Mucosa of rectum (tissue), 2 donors: ENCODE measurements around the gene TXNDC11.
A peak's percentile ranks its signal among the peaks of the same experiment; 100 is the strongest.

Experiments used
- H3K27ac ChIP-seq, 2 donors: one replicate each; pipeline ENCODE4 v1.7.0; 2013; ENCODE audit warnings: inconsistent platforms in 2 of 2, low read depth in 2 of 2, low read length in 2 of 2
- H3K27me3 ChIP-seq, 2 donors: one replicate each; pipeline ENCODE4 v1.7.0; 2013; ENCODE audit warnings: low read length in 2 of 2; ENCODE audit not compliant: control insufficient read depth in 2 of 2, insufficient read depth in 2 of 2
- H3K36me3 ChIP-seq, 2 donors: one replicate each; pipeline ENCODE4 v1.7.0; 2013; ENCODE audit warnings: low read length in 2 of 2; ENCODE audit not compliant: control insufficient read depth in 2 of 2, insufficient read depth in 2 of 2
- H3K4me1 ChIP-seq, 2 donors: one replicate each; pipeline ENCODE4 v1.7.0; 2013; ENCODE audit warnings: low read length in 2 of 2, mild to moderate bottlenecking in 1 of 2; ENCODE audit not compliant: control insufficient read depth in 2 of 2, insufficient read depth in 2 of 2
- H3K4me3 ChIP-seq, 2 donors: one replicate each; pipeline ENCODE4 v1.7.0; 2013; ENCODE audit warnings: low read length in 2 of 2
- H3K9ac ChIP-seq, 2 donors: one replicate each; pipeline ENCODE4 v1.7.0; 2013; ENCODE audit warnings: low read length in 2 of 2, low read depth in 1 of 2, mild to moderate bottlenecking in 1 of 2
- H3K9me3 ChIP-seq, 2 donors: one replicate each; pipeline ENCODE4 v1.7.0; 2013; ENCODE audit warnings: low read length in 2 of 2; ENCODE audit not compliant: control insufficient read depth in 2 of 2
- donor health status: healthy.
- donor health status: Normal muscosa, but diverticular disease.

Gene TXNDC11

GRCh38 chr16:11696266-11697012, 46.2 kb downstream of the TXNDC11 start:
- no peaks in the 10 kb centered on the region for H3K4me1 ChIP-seq
- H3K9ac ChIP-seq: no peak overlapping the region
- H3K4me3 ChIP-seq: no peak overlapping the region
- H3K9me3 ChIP-seq: no peaks in the 10 kb centered on the region
- no peaks in the 10 kb centered on the region for H3K27me3 ChIP-seq
- peaks cover 55 to 78% of the 10 kb centered on the region in 2 donors for H3K36me3 ChIP-seq
- H3K27ac ChIP-seq: no peak overlapping the region

GRCh38 chr16:11692651-11693050, 50.0 kb downstream of the TXNDC11 start:
- Histone ChIP-seq H3K4me3 (no peak overlapping the region), H3K4me1 (peaks cover 8 to 9% of the 10 kb centered on the region in 2 donors), H3K36me3 (peaks cover 51 to 69% of the 10 kb centered on the region in 2 donors), H3K27ac (no peak overlapping the region), H3K27me3 (no peaks in the 10 kb centered on the region), H3K9ac (no peak overlapping the region), H3K9me3 (no peaks in the 10 kb centered on the region)

GRCh38 chr16:11692171-11692570, 50.5 kb downstream of the TXNDC11 start:
- Histone ChIP-seq H3K4me3 (no peak overlapping the region), H3K9ac (no peak overlapping the region), H3K9me3 (no peaks in the 10 kb centered on the region), H3K27ac (no peak overlapping the region), H3K4me1 (peaks cover 8 to 9% of the 10 kb centered on the region in 2 donors), H3K36me3 (peaks cover 51 to 69% of the 10 kb centered on the region in 2 donors), H3K27me3 (no peaks in the 10 kb centered on the region)

GRCh38 chr16:11691771-11692170, 50.9 kb downstream of the TXNDC11 start:
- peaks cover 52 to 69% of the 10 kb centered on the region in 2 donors for H3K36me3 ChIP-seq
- no peak overlapping the region for H3K9ac ChIP-seq
- no peaks in the 10 kb centered on the region for H3K27me3 ChIP-seq
- no peak overlapping the region for H3K4me3 ChIP-seq
- H3K9me3 ChIP-seq: no peaks in the 10 kb centered on the region
- H3K4me1 ChIP-seq: peaks cover 8 to 9% of the 10 kb centered on the region in 2 donors
- H3K27ac ChIP-seq: no peak overlapping the region

GRCh38 chr16:11691235-11691634, 51.4 kb downstream of the TXNDC11 start:
- H3K36me3 ChIP-seq: peaks cover 49 to 69% of the 10 kb centered on the region in 2 donors
- H3K9me3 ChIP-seq: no peaks in the 10 kb centered on the region
- H3K27ac ChIP-seq: no peak overlapping the region
- H3K4me1 ChIP-seq: peaks cover 8 to 9% of the 10 kb centered on the region in 2 donors
- no peak overlapping the region for H3K9ac ChIP-seq
- H3K4me3 ChIP-seq: no peak overlapping the region
- H3K27me3 ChIP-seq: no peaks in the 10 kb centered on the region

GRCh38 chr16:11689031-11689840, 53.4 kb downstream of the TXNDC11 start:
- peak overlapping the region; percentile 17 to 21 for H3K27ac ChIP-seq

GRCh38 chr16:11688520-11688886, 54.2 kb downstream of the TXNDC11 start:
- no peaks in the 10 kb centered on the region for H3K27me3 ChIP-seq
- no peak overlapping the region for H3K27ac ChIP-seq
- H3K36me3 ChIP-seq: peaks cover 48 to 69% of the 10 kb centered on the region in 2 donors
- H3K4me1 ChIP-seq: peaks cover 9% of the 10 kb centered on the region in 2 donors
- H3K9ac ChIP-seq: no peak overlapping the region
- no peak overlapping the region for H3K4me3 ChIP-seq
- H3K9me3 ChIP-seq: no peaks in the 10 kb centered on the region

More at GRCh38 chr16:11689031-11689840, 53.4 kb downstream of the TXNDC11 start:
- Histone ChIP-seq H3K4me1 (peaks cover 8 to 9% of the 10 kb centered on the region in 2 donors), H3K9ac (no peak overlapping the region), H3K4me3 (no peak overlapping the region), H3K27me3 (no peaks in the 10 kb centered on the region), H3K36me3 (peaks cover 44 to 62% of the 10 kb centered on the region in 2 donors), H3K9me3 (no peaks in the 10 kb centered on the region)

GRCh38 chr16:11687601-11688519, 54.8 kb downstream of the TXNDC11 start:
- Histone ChIP-seq H3K9me3 (no peaks in the 10 kb centered on the region), H3K4me3 (no peak overlapping the region), H3K27ac (no peak overlapping the region), H3K36me3 (peaks cover 52 to 71% of the 10 kb centered on the region in 2 donors), H3K4me1 (peaks cover 11 to 15% of the 10 kb centered on the region in 2 donors), H3K27me3 (no peaks in the 10 kb centered on the region), H3K9ac (no peak overlapping the region)

- Histone ChIP-seq H3K9ac (no peak overlapping the region), H3K27me3 (no peaks in the 10 kb centered on the region), H3K27ac (no peak overlapping the region), H3K9me3 (no peaks in the 10 kb centered on the region), H3K4me3 (no peak overlapping the region), H3K4me1 (peaks cover 21 to 24% of the 10 kb centered on the region in 2 donors), H3K36me3 (peaks cover 59 to 67% of the 10 kb centered on the region in 2 donors)
Measured at GRCh38 chr16:11686713-11687380, 55.8 kb downstream of the TXNDC11 start.
